Neural cell (in vitro differentiated cells): Measurements from ENCODE around the gene ATP6V1B1. TPM values are rescaled to one million over a fixed set of nuclear protein-coding genes. Genes with fewer than 3 reads are reported as not detected.

Source experiments
- H2AFZ ChIP-seq: fragments of 200-600, 300-800 bp; sonication (generic), shearing (Covaris generic); 2 replicates; pipeline ENCODE4 v1.6.0; 2014; ENCODE audit warnings: low read depth, mild to moderate bottlenecking, antibody characterized with exemption, low read length, moderate library complexity
- H3F3A ChIP-seq: fragments of 200-600 bp; shearing (Covaris generic); 2 replicates; pipeline ENCODE4 v1.6.1; 2016; ENCODE audit warnings: mild to moderate bottlenecking, moderate library complexity, mixed read lengths, antibody characterized with exemption, low read length; ENCODE audit not compliant: insufficient read depth, poor library complexity, severe bottlenecking
- H3K27ac ChIP-seq: fragments of 200-600, 300-800 bp; sonication (generic), shearing (Covaris generic); 2 replicates; pipeline ENCODE4 v1.5.1; 2014; ENCODE audit warnings: mild to moderate bottlenecking, low read length, moderate library complexity
- H3K27me3 ChIP-seq: fragments of 300-800, 200-600 bp; sonication (generic), shearing (Covaris generic); 2 replicates; pipeline ENCODE4 v1.6.0; 2014; ENCODE audit warnings: mild to moderate bottlenecking, low read depth, low read length, moderate library complexity; ENCODE audit not compliant: insufficient read depth
- H3K36me3 ChIP-seq: fragments of 300-800, 200-600 bp; sonication (generic), shearing (Covaris generic); 2 replicates; pipeline ENCODE4 v1.5.1; 2014; ENCODE audit warnings: mild to moderate bottlenecking, antibody characterized with exemption, low read length, moderate library complexity; ENCODE audit not compliant: insufficient read depth
- H3K4me2 ChIP-seq: fragments of 300-800, 200-600 bp; sonication (generic), shearing (Covaris generic); 2 replicates; pipeline ENCODE4 v1.6.0; 2014; ENCODE audit warnings: mild to moderate bottlenecking, low read length
- H3K4me3 ChIP-seq: fragments of 300-800, 200-600 bp; sonication (generic), shearing (Covaris generic); 2 replicates; pipeline ENCODE4 v1.5.1; 2014; ENCODE audit warnings: mild to moderate bottlenecking, low read length, moderate library complexity
- H3K79me2 ChIP-seq: fragments of 200-600 bp; shearing (Covaris generic); replicated peaks from 2 replicates; pipeline ENCODE4 v1.6.0; 2014; ENCODE audit warnings: mild to moderate bottlenecking, low read length, moderate library complexity; ENCODE audit not compliant: insufficient read depth
- H3K9ac ChIP-seq: fragments of 300-800, 200-600 bp; sonication (generic), shearing (Covaris generic); 2 replicates; pipeline ENCODE4 v1.6.1; 2016; ENCODE audit warnings: mild to moderate bottlenecking, low read length, mixed read lengths
- H3K9me2 ChIP-seq: fragments of 200-600 bp; shearing (Covaris generic); 2 replicates; pipeline ENCODE4 v1.6.1; 2016; ENCODE audit warnings: mild to moderate bottlenecking, low read length, mixed read lengths; ENCODE audit not compliant: insufficient read depth
- H3K9me3 ChIP-seq: fragments of 200-600, 300-800 bp; sonication (generic), shearing (Covaris generic); 2 replicates; pipeline ENCODE4 v1.6.1; 2016; ENCODE audit warnings: mild to moderate bottlenecking, mixed run types, low read length, moderate library complexity, mixed read lengths
- H4K20me1 ChIP-seq: fragments of 200-600 bp; shearing (Covaris generic); 2 replicates; pipeline ENCODE4 v1.6.1; 2016; ENCODE audit warnings: mild to moderate bottlenecking, mixed run types; ENCODE audit not compliant: insufficient read depth
- CTCF ChIP-seq: fragments of 450-650 bp; IDR thresholded peaks from 2 replicates; pipeline ENCODE4 v1.5.1; 2014; ENCODE audit warnings: antibody characterized with exemption, mild to moderate bottlenecking, moderate library complexity; ENCODE audit not compliant: poor library complexity, severe bottlenecking
- EP300 ChIP-seq: fragments of 450-650 bp; conservative IDR thresholded peaks from 2 replicates; pipeline ENCODE4 v1.6.1; 2014; ENCODE audit warnings: antibody characterized with exemption, mild to moderate bottlenecking, moderate library complexity; ENCODE audit not compliant: poor library complexity, severe bottlenecking
- EZH2 ChIP-seq: fragments of 200-600, 300-800 bp; shearing (Covaris generic), sonication (generic); IDR thresholded peaks from 2 replicates; pipeline ENCODE4 v1.6.1; 2014; ENCODE audit warnings: antibody characterized with exemption, low read length, borderline replicate concordance, mild to moderate bottlenecking; ENCODE audit not compliant: insufficient read depth, poor library complexity, severe bottlenecking
- MXI1 ChIP-seq: fragments of 450-650 bp; conservative IDR thresholded peaks from 2 replicates; pipeline ENCODE4 v1.6.1; 2014; ENCODE audit warnings: antibody characterized with exemption, mild to moderate bottlenecking; ENCODE audit not compliant: poor library complexity, severe bottlenecking
- POLR2AphosphoS5 ChIP-seq: IDR thresholded peaks from 2 replicates; pipeline ENCODE4 v1.6.1; 2012
- RAD21 ChIP-seq: fragments of 450-650 bp; conservative IDR thresholded peaks from 2 replicates; pipeline ENCODE4 v1.6.1; 2014; ENCODE audit warnings: antibody characterized with exemption, mild to moderate bottlenecking, moderate library complexity
- REST ChIP-seq: IDR thresholded peaks from 2 replicates; pipeline ENCODE4 v1.6.1; 2012; ENCODE audit warnings: borderline replicate concordance
- SMC3 ChIP-seq: fragments of 450-650 bp; conservative IDR thresholded peaks from 2 replicates; pipeline ENCODE4 v1.6.1; 2014; ENCODE audit warnings: antibody characterized with exemption, mild to moderate bottlenecking, moderate library complexity; ENCODE audit not compliant: poor library complexity
- TAF1 ChIP-seq: IDR thresholded peaks from 2 replicates; pipeline ENCODE4 v1.6.1; 2012; ENCODE audit warnings: low read depth
- polyA plus RNA-seq: library from polyadenylated mRNA; depleted of rRNA; stranded (reverse); fragments of >200 nt; gene quantifications from 2 replicates; pipeline ENCODE4 v1.2.3, GENCODE V29; 2014

ATP6V1B1 gene
- polyA plus RNA-seq, 1 donor from 2014 or later: 0.12 TPM

- peak overlapping the region; percentile 75 for H3K27ac ChIP-seq
- no peaks in the 10 kb centered on the region for H3K9me3 ChIP-seq
- H3K36me3 ChIP-seq: no peaks in the 10 kb centered on the region
- TF ChIP-seq RAD21 (no peak), TAF1 (no peak), EP300 (no peak), EZH2 (no peak), CTCF (no peak), MXI1 (no peak), SMC3 (no peak)
- H3K79me2 ChIP-seq: no peaks in the 10 kb centered on the region
- H3F3A ChIP-seq: no peaks in the 10 kb centered on the region
- H3K27me3 ChIP-seq: no peaks in the 10 kb centered on the region
- no peaks in the 10 kb centered on the region for H3K9me2 ChIP-seq
- no peak overlapping the region for H2AFZ ChIP-seq
- no peaks in the 10 kb centered on the region for H4K20me1 ChIP-seq
- peak overlapping the region; percentile 50 for H3K9ac ChIP-seq
- H3K4me2 ChIP-seq: no peak overlapping the region
- peak overlapping the region; percentile 40 for H3K4me3 ChIP-seq
These were observed 69.8 kb downstream of the ATP6V1B1 start for GRCh38 chr2:71005271-71006202.

GRCh38 chr2:71006323-71006722 lies 70.6 kb downstream of the ATP6V1B1 start:
- TF ChIP-seq POLR2AphosphoS5 (peak; percentile 6), EP300 (peak; percentile 43), RAD21 (no peak)
- Histone ChIP-seq H3K4me2 (no peak overlapping the region), H3K79me2 (no peaks in the 10 kb centered on the region), H3K9ac (peak overlapping the region; percentile 50), H3K4me3 (peak overlapping the region; percentile 40), H3F3A (no peaks in the 10 kb centered on the region), H3K27ac (peak overlapping the region; percentile 75), H3K27me3 (no peaks in the 10 kb centered on the region), H3K9me2 (no peaks in the 10 kb centered on the region), H3K36me3 (no peaks in the 10 kb centered on the region), H3K9me3 (no peaks in the 10 kb centered on the region), H2AFZ (no peak overlapping the region), H4K20me1 (no peaks in the 10 kb centered on the region)

GRCh38 chr2:71006955-71007799 lies 71.5 kb downstream of the ATP6V1B1 start:
- H3K4me3 ChIP-seq: peak overlapping the region; percentile 40
- no peaks in the 10 kb centered on the region for H3K27me3 ChIP-seq
- H3K36me3 ChIP-seq: no peaks in the 10 kb centered on the region
- no peaks in the 10 kb centered on the region for H3F3A ChIP-seq
- H3K9me3 ChIP-seq: no peaks in the 10 kb centered on the region
- H3K9ac ChIP-seq: peak overlapping the region; percentile 50
- H3K4me2 ChIP-seq: peak overlapping the region; percentile 30
- no peak for TF ChIP-seq CTCF
- TF ChIP-seq TAF1: no peak
- no peak for TF ChIP-seq SMC3
- no peak for TF ChIP-seq RAD21
- TF ChIP-seq MXI1: no peak
- TF ChIP-seq EP300: no peak
- TF ChIP-seq REST: no peak
- TF ChIP-seq POLR2AphosphoS5: no peak
- no peaks in the 10 kb centered on the region for H3K79me2 ChIP-seq
- H3K27ac ChIP-seq: peak overlapping the region; percentile 75
- no peaks in the 10 kb centered on the region for H3K9me2 ChIP-seq
- no peaks in the 10 kb centered on the region for H4K20me1 ChIP-seq
- no peak overlapping the region for H2AFZ ChIP-seq
